Ascending aorta (tissue), 2 donors: Measurements from ENCODE around the gene ABI3BP. TPM values are rescaled to one million over a fixed set of nuclear protein-coding genes. Genes with fewer than 3 reads are reported as not detected.

Source experiments
- DNase-seq, 2 donors: peaks; one replicate each; pipeline ENCODE4 v3.0.0-alpha.2; 2019; ENCODE audit warnings: low spot score in 2 of 2
- H3K27ac ChIP-seq, 2 donors: fragments of 200-600 bp; sonication (generic); one replicate each; pipeline ENCODE4 v1.5.1; 2016 to 2017; ENCODE audit warnings: mild to moderate bottlenecking in 1 of 2
- H3K27me3 ChIP-seq: fragments of 200-600 bp; sonication (generic); one replicate; pipeline ENCODE4 v1.5.1; 2017
- H3K36me3 ChIP-seq, 2 donors: fragments of 200-600 bp; sonication (generic); one replicate each; pipeline ENCODE4 v1.5.1; 2016
- H3K4me1 ChIP-seq, 2 donors: fragments of 200-600 bp; sonication (generic); one replicate each; pipeline ENCODE4 v1.5.1; 2016 to 2017; ENCODE audit warnings: mild to moderate bottlenecking in 1 of 2
- H3K4me3 ChIP-seq, 2 donors: fragments of 200-600 bp; sonication (generic); one replicate each; pipeline ENCODE4 v1.5.1; 2016 to 2017; ENCODE audit warnings: mild to moderate bottlenecking in 1 of 2
- H3K9me3 ChIP-seq, 2 donors: fragments of 200-600 bp; sonication (generic); one replicate each; pipeline ENCODE4 v1.5.1; 2016
- intact Hi-C: fragments of 100-400 bp; cut with DNase I; formaldehyde crosslinking; loops from one replicate; pipeline ENCODE4 v1.15.1; 2023
- total RNA-seq: library from RNA; depleted of rRNA; stranded (reverse); fragments of >200 nt; gene quantifications from one replicate; pipeline ENCODE4 v1.1.0, GENCODE V29; 2016
- TF ChIP-seq, protein P1 (sequence below), 3 experiments: fragments of 200-600 bp in 2 of 3; fragments of 450-650 bp in 1 of 3; sonication (generic) in 2 of 3; IDR thresholded peaks; one replicate each; pipeline ENCODE4 v1.5.1; 2016 to 2019; ENCODE audit warnings: antibody characterized with exemption in 3 of 3, mild to moderate bottlenecking in 1 of 3, moderate library complexity in 1 of 3

Gene ABI3BP
- total RNA-seq, 1 donor from 2014 or later = 54.2 TPM

DNA sequence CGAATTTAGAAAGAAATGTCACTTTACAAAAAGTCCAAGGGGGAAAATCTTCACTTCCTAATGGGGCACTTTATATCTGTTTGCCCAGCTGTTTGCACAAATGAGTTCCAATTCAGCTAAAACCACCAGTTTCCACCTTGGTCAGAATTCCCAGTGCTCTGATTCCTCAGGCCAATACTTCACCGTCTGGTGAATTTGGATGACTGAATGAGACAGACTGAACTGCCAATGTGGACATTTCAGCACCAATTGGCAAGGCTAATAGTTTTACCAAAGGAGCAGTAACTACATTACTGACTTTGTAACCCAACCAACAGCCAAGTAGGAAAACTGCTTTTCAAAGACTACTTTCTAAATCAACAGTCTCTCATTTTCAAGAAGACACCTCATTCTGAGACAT is 51.8 kb downstream of the ABI3BP start:
- DNase-seq = no peak
- TF ChIP-seq, protein P1, sequence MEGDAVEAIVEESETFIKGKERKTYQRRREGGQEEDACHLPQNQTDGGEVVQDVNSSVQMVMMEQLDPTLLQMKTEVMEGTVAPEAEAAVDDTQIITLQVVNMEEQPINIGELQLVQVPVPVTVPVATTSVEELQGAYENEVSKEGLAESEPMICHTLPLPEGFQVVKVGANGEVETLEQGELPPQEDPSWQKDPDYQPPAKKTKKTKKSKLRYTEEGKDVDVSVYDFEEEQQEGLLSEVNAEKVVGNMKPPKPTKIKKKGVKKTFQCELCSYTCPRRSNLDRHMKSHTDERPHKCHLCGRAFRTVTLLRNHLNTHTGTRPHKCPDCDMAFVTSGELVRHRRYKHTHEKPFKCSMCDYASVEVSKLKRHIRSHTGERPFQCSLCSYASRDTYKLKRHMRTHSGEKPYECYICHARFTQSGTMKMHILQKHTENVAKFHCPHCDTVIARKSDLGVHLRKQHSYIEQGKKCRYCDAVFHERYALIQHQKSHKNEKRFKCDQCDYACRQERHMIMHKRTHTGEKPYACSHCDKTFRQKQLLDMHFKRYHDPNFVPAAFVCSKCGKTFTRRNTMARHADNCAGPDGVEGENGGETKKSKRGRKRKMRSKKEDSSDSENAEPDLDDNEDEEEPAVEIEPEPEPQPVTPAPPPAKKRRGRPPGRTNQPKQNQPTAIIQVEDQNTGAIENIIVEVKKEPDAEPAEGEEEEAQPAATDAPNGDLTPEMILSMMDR (IDR thresholded peaks at IDR 0.05) = no peak
- H3K36me3 ChIP-seq = no peaks in the 10 kb centered on the region
- intact Hi-C loops = no loop called here
- H3K9me3 ChIP-seq = no peaks in the 10 kb centered on the region
- no peaks in the 10 kb centered on the region for H3K27me3 ChIP-seq
- H3K4me3 ChIP-seq = no peak overlapping the region
- H3K27ac ChIP-seq = no peak overlapping the region
- no peaks in the 10 kb centered on the region for H3K4me1 ChIP-seq

DNA sequence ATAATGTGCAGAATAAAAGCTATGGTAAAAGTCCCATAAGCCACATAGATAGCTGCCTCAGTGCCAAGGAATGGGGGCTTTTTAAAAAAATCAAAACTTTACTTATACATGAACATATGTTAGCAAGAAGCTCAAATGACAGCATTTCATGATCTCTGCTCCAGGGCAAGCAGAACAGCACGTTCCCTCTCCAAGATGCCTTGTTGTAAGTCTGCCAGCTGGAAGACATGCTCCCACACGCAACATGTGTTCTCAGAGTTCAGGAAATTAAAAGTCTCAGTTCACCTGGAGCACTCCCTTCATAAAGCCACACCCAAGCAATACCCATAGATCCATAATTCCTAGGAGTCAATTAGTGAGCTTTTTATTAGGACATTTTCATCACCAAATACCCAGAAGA is 52.2 kb downstream of the ABI3BP start:
- no peak overlapping the region for H3K4me3 ChIP-seq
- TF ChIP-seq, protein P1 (IDR thresholded peaks at IDR 0.05) = no peak
- no peaks in the 10 kb centered on the region for H3K4me1 ChIP-seq
- no peaks in the 10 kb centered on the region for H3K36me3 ChIP-seq
- H3K27ac ChIP-seq = no peak overlapping the region
- H3K9me3 ChIP-seq = no peaks in the 10 kb centered on the region
- intact Hi-C loops = no loop called here
- H3K27me3 ChIP-seq = no peaks in the 10 kb centered on the region
- no peak for DNase-seq

DNA sequence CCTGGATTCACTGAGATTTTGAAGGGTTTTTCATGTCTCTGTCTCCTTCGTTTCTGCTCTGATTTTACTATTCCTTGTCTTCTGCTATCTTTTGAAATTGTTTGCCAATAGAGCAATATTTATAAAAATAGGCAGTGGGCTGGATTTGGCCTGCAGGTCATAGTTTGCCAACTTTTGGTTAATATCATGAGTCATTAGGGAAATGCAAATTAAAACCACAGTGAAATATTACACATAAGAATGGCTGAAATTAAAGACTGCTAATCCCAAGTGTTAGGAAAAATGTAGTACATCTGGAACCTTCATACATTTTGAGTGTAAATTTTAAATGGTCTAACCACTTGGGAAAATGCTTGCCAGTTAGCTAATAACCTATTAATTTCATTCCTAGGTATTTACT is 56.3 kb downstream of the ABI3BP start:
- Histone ChIP-seq H3K36me3 (no peaks in the 10 kb centered on the region), H3K27me3 (no peaks in the 10 kb centered on the region), H3K4me1 (no peaks in the 10 kb centered on the region), H3K9me3 (no peaks in the 10 kb centered on the region), H3K27ac (no peak overlapping the region), H3K4me3 (no peak overlapping the region)
- DNase-seq = no peak
- TF ChIP-seq, protein P1 (IDR thresholded peaks at IDR 0.05) = no peak
- intact Hi-C loops = no loop called here

DNA sequence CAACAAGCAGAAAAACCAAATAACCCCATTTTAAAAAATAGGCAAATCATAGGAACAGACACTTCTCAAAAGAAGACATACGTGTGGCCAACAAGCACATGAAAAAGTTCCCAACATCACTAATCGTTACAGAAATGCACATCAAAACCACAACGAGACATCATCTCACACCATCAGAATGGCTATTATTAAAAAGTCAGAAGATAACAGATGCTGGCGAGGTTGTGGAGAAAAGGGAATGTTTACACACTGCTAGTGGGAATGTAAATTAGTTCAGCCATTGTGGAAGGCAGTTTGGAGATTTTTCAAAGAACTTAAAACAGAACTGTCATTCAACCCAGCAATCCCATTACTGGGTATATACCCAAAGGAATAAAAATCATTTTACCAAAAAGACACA is 60.7 kb downstream of the ABI3BP start:
- Histone ChIP-seq H3K27me3 (no peaks in the 10 kb centered on the region), H3K4me1 (no peaks in the 10 kb centered on the region), H3K27ac (no peak overlapping the region), H3K36me3 (no peaks in the 10 kb centered on the region), H3K4me3 (no peak overlapping the region), H3K9me3 (no peaks in the 10 kb centered on the region)
- DNase-seq = no peak
- TF ChIP-seq, protein P1 (IDR thresholded peaks at IDR 0.05) = no peak
- intact Hi-C loops = no loop called here

DNA sequence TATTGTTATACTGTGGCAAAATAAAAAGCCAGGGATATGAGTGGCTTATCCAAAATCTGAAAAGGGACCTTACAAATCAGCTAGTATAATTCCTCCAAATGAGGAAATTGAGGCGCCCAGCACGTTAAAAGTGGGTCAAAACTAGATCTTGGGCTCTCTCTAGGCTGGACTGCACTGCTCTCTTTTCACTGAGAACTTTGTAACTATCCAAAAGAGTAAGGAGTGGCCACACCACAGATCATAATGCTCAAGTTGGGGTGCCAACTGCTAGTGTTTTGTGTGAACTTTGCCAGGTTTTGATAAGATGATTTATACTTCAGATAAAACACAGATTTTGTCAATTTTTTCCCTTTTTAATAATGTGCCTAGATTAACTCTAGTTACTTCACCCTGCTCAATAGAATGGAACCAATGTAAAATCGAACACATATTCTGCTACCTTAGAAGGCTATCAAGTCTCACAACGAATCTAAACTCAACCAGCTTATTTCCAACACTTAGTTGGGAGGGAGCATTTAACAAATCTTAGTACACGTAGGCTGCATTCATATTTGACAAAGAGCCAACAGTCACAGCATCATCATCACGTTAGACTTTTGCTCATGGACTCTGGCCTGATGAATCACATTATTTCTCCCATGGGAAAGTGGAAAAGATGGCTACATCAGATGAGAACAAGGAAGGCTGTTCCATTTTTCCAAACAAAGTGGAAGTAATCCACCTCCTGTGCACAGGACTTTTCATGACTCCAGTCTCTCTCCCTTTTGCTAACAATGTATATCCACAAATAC is 64.4 kb downstream of the ABI3BP start:
- no peaks in the 10 kb centered on the region for H3K36me3 ChIP-seq
- H3K27me3 ChIP-seq = no peaks in the 10 kb centered on the region
- no peaks in the 10 kb centered on the region for H3K9me3 ChIP-seq
- TF ChIP-seq, protein P1 (IDR thresholded peaks at IDR 0.05) = no peak
- intact Hi-C loops = no loop called here
- peak overlapping the region; percentile 28 to 42 for H3K27ac ChIP-seq
- no peak for DNase-seq
- H3K4me1 ChIP-seq = no peaks in the 10 kb centered on the region
- no peak overlapping the region for H3K4me3 ChIP-seq
